Activated naive CD4-positive, alpha-beta T cell treated with anti-CD3 and anti-CD28 coated beads, Interleukin-2, amount 50 U/mL, for 24 hours (primary cell): ENCODE measurements around the gene HIVEP1.

Source experiments
- H3K27ac Mint-ChIP-seq: one replicate; pipeline ENCODE4 v1.8.0; 2021; ENCODE audit warnings: mild to moderate bottlenecking, mixed read lengths
- H3K27me3 Mint-ChIP-seq: one replicate; pipeline ENCODE4 v1.8.0; 2021; ENCODE audit warnings: mixed read lengths
- H3K36me3 Mint-ChIP-seq: one replicate; pipeline ENCODE4 v1.8.0; 2021; ENCODE audit warnings: mixed read lengths
- H3K4me1 Mint-ChIP-seq: one replicate; pipeline ENCODE4 v1.8.0; 2021; ENCODE audit warnings: mixed read lengths
- H3K4me3 Mint-ChIP-seq: one replicate; pipeline ENCODE4 v1.8.0; 2021; ENCODE audit warnings: mild to moderate bottlenecking, mixed read lengths
- H3K9me3 Mint-ChIP-seq: one replicate; pipeline ENCODE4 v1.8.0; 2021; ENCODE audit warnings: mixed read lengths

The HIVEP1 gene

GRCh38 chr6:12200015-12200564, 188.0 kb downstream of the HIVEP1 start:
- H3K27ac Mint-ChIP-seq: no peak overlapping the region
- no peaks in the 10 kb centered on the region for H3K4me1 Mint-ChIP-seq
- no peaks in the 10 kb centered on the region for H3K9me3 Mint-ChIP-seq
- no peak overlapping the region for H3K4me3 Mint-ChIP-seq
- H3K36me3 Mint-ChIP-seq: no peaks in the 10 kb centered on the region
- H3K27me3 Mint-ChIP-seq: no peaks in the 10 kb centered on the region

GRCh38 chr6:12200761-12201160, 188.6 kb downstream of the HIVEP1 start:
- Mint-ChIP-seq H3K27me3 (no peaks in the 10 kb centered on the region), H3K36me3 (no peaks in the 10 kb centered on the region), H3K27ac (no peak overlapping the region), H3K9me3 (no peaks in the 10 kb centered on the region), H3K4me3 (no peak overlapping the region), H3K4me1 (no peaks in the 10 kb centered on the region)

- H3K36me3 Mint-ChIP-seq: no peaks in the 10 kb centered on the region
- peaks cover under 1% of the 10 kb centered on the region for H3K4me1 Mint-ChIP-seq
- H3K4me3 Mint-ChIP-seq: no peak overlapping the region
- no peak overlapping the region for H3K27ac Mint-ChIP-seq
- no peaks in the 10 kb centered on the region for H3K9me3 Mint-ChIP-seq
- no peaks in the 10 kb centered on the region for H3K27me3 Mint-ChIP-seq
Observed at GRCh38 chr6:12203001-12203400, 190.9 kb downstream of the HIVEP1 start.

GRCh38 chr6:12208190-12208589, 196.1 kb downstream of the HIVEP1 start:
- H3K27ac Mint-ChIP-seq: no peak overlapping the region
- no peaks in the 10 kb centered on the region for H3K9me3 Mint-ChIP-seq
- H3K36me3 Mint-ChIP-seq: no peaks in the 10 kb centered on the region
- H3K4me1 Mint-ChIP-seq: peaks cover 3% of the 10 kb centered on the region
- H3K4me3 Mint-ChIP-seq: no peak overlapping the region
- H3K27me3 Mint-ChIP-seq: no peaks in the 10 kb centered on the region

GRCh38 chr6:12208673-12209072, 196.6 kb downstream of the HIVEP1 start:
- Mint-ChIP-seq H3K4me3 (no peak overlapping the region), H3K4me1 (peaks cover 3% of the 10 kb centered on the region), H3K36me3 (no peaks in the 10 kb centered on the region), H3K27ac (no peak overlapping the region), H3K27me3 (no peaks in the 10 kb centered on the region), H3K9me3 (no peaks in the 10 kb centered on the region)
